Transverse colon (tissue), 4 donors: ENCODE results near the gene SUSD3. TPM values are rescaled to one million over a fixed set of nuclear protein-coding genes. Genes with fewer than 3 reads are reported as not detected.

Experiments used
- DNase-seq: peaks from one replicate; pipeline ENCODE4 v3.0.0-alpha.2; 2019
- H3K27ac ChIP-seq, 4 donors: fragments of 200-600 bp; sonication (generic); 2 replicates each; pipeline ENCODE4 v1.5.1; 2016 to 2018; ENCODE audit warnings: inconsistent platforms in 4 of 4
- H3K27me3 ChIP-seq: fragments of 200-600 bp; sonication (generic); 2 replicates; pipeline ENCODE4 v1.5.1; 2017; ENCODE audit warnings: inconsistent platforms
- H3K36me3 ChIP-seq, 4 donors: fragments of 200-600 bp; sonication (generic); 2 replicates each; pipeline ENCODE4 v1.5.1; 2017 to 2019; ENCODE audit warnings: inconsistent platforms in 4 of 4
- H3K4me1 ChIP-seq, 4 donors: fragments of 200-600 bp; sonication (generic); 2 replicates each; pipeline ENCODE4 v1.5.1; 2017 to 2020; ENCODE audit warnings: inconsistent platforms in 4 of 4
- H3K4me3 ChIP-seq, 4 donors: fragments of 200-600 bp; sonication (generic); 1 replicate in 1 of 4; 2 replicates in 3 of 4; pipeline versions ENCODE4 v1.5.1 to v1.6.1; 2017 to 2019; ENCODE audit warnings: inconsistent platforms in 4 of 4
- H3K9me3 ChIP-seq, 2 donors: fragments of 200-600 bp; sonication (generic); 2 replicates each; pipeline ENCODE4 v1.5.1; 2017 to 2019; ENCODE audit warnings: inconsistent platforms in 2 of 2
- EP300 ChIP-seq: sonication (generic); formaldehyde crosslinking; IDR thresholded peaks from one replicate; pipeline ENCODE4 v1.6.1; 2017; ENCODE audit warnings: antibody characterized with exemption, low read depth
- POLR2A ChIP-seq: fragments of 450-650 bp; IDR thresholded peaks from one replicate; pipeline ENCODE4 v1.6.1; 2016; ENCODE audit warnings: antibody characterized with exemption, mild to moderate bottlenecking, moderate library complexity
- POLR2AphosphoS5 ChIP-seq, 3 donors: sonication (generic); formaldehyde crosslinking; IDR thresholded peaks; one replicate each; pipeline ENCODE4 v1.6.1; 2016; ENCODE audit warnings: antibody characterized with exemption in 3 of 3
- WGBS, 2 donors: methylation state at CpG; one replicate each; pipeline ENCODE4 v1.1.5; 2018; ENCODE audit warnings: low coverage in 1 of 2; 5-methylcytosine and 5-hydroxymethylcytosine counted together
- in situ Hi-C, 4 donors: fragments of 200-750 bp; cut with MboI; loops; one replicate each; pipeline versions ENCODE4 v1.15.0 to v1.15.1; 2017; ENCODE audit warnings: low sequenced_read_pairs in 3 of 4, low pct_ligation_motif_present in 1 of 4, low pct_unique_long_range_greater_than_20kb in 1 of 4
- intact Hi-C: fragments of 100-400 bp; cut with DNase I; formaldehyde crosslinking; loops from one replicate; pipeline ENCODE4 v1.15.1; 2023; ENCODE audit warnings: low total_unique reads
- total RNA-seq, 4 donors: library from RNA; depleted of rRNA; stranded (reverse); fragments of >200 nt; gene quantifications; one replicate each; pipeline ENCODE4 v1.1.0, GENCODE V29; 2016
- TF ChIP-seq, protein P1 (sequence below), 5 experiments: fragments of 200-600 bp in 3 of 5; fragments of 450-650 bp in 2 of 5; sonication (generic) in 3 of 5; IDR thresholded peaks; 1 replicate in 2 of 5; 2 replicates in 3 of 5; pipeline ENCODE4 v1.5.1; 2016 to 2017; ENCODE audit warnings: antibody characterized with exemption in 5 of 5, inconsistent platforms in 3 of 5, mild to moderate bottlenecking in 2 of 5, moderate library complexity in 1 of 5

The SUSD3 gene
- total RNA-seq, 4 donors from 2014 or later = 1.9 to 2.7 TPM; not detected in 2

DNA sequence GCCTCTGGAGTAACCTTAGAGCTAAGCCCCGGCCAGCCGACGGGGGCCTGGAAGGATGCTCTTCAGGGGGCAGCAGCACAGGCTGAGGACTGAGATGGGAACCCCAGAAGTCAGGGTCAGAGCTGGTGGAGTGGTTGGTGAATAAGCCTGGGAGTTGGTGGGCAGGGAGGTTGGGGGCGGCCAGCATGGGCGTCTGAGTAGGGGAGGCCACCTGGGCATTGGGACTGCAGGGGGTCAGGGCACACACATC lies 61.1 kb downstream of the SUSD3 start:
- intact Hi-C loops (no loop called here), in situ Hi-C loops (no loop called here)
- Histone ChIP-seq H3K27me3 (no peaks in the 10 kb centered on the region), H3K4me1 (peaks cover 10 to 21% (median 17%) of the 10 kb centered on the region in 4 donors), H3K9me3 (no peaks in the 10 kb centered on the region), H3K4me3 (no peak overlapping the region), H3K36me3 (peaks cover 0 to 8% (median 0%) of the 10 kb centered on the region in 4 donors), H3K27ac (peak overlapping the region; percentile 49 to 75 (median 62))
- DNase-seq = no peak
- WGBS, 2 donors = 82% methylated on average over 5 of the region's 5 CpGs; no CpG with 5 or more reads in 1 of the 2 donors
- TF ChIP-seq POLR2AphosphoS5 (IDR thresholded peaks at IDR 0.05) = no peak

DNA sequence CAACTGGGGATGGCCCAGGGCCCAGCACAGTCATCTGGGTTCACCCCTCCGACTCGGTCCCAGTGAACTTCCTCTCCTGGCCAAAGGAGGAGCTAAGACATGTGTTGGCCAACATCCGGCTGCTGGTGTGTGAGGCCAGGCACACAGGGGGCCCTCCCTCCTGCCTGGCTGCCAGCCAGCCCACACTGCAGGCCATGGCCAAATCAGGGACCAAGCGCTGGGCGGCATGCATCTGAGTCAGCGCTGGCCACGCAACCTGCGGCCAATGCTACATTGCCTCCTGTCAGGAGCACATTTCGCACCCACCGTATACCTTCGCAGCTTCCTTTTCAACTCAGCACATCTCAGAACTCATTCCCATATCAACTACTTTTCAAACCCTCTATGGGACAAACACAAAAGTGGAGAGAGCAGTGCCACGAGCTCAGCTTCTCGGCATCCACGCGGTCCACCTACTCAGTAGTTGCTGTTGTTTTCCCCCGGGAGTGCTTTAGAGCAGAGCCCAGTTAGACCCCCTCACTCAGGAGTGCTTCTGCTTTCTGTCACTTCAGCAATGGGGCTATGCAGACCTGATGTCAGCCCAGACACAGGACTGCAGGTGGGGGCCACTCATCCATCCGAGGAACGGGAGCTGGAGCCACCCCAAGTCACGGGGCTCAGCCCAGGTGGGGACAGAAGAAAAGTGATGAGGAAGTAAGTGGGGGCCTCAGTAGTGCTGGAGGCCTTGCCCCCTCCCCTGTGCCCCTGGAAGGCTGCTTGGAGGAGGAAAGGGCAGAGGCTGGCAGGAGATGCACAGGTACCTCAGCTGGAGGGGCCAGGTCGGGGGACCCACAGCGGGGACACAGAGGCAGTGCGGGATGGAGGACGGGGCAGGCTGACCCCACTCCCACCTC lies 61.7 kb downstream of the SUSD3 start:
- TF ChIP-seq, protein P1, sequence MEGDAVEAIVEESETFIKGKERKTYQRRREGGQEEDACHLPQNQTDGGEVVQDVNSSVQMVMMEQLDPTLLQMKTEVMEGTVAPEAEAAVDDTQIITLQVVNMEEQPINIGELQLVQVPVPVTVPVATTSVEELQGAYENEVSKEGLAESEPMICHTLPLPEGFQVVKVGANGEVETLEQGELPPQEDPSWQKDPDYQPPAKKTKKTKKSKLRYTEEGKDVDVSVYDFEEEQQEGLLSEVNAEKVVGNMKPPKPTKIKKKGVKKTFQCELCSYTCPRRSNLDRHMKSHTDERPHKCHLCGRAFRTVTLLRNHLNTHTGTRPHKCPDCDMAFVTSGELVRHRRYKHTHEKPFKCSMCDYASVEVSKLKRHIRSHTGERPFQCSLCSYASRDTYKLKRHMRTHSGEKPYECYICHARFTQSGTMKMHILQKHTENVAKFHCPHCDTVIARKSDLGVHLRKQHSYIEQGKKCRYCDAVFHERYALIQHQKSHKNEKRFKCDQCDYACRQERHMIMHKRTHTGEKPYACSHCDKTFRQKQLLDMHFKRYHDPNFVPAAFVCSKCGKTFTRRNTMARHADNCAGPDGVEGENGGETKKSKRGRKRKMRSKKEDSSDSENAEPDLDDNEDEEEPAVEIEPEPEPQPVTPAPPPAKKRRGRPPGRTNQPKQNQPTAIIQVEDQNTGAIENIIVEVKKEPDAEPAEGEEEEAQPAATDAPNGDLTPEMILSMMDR (IDR thresholded peaks at IDR 0.05) = peak; percentile 34 to 54 (median 40)
- TF ChIP-seq EP300 = no peak
- TF ChIP-seq POLR2AphosphoS5 (IDR thresholded peaks at IDR 0.05) = peak; percentile 67 to 72 (median 70)
- DNase-seq = peak; percentile 85
- no peaks in the 10 kb centered on the region for H3K9me3 ChIP-seq
- 54 to 80% methylated on average over 1 to 22 of the region's 23 CpGs for WGBS, 2 donors
- in situ Hi-C loops (no loop called here), intact Hi-C loops (no loop called here)
- no peak overlapping the region for H3K4me3 ChIP-seq
- no peaks in the 10 kb centered on the region for H3K27me3 ChIP-seq
- H3K4me1 ChIP-seq = peaks cover 10 to 21% (median 17%) of the 10 kb centered on the region in 4 donors
- H3K27ac ChIP-seq = peak overlapping the region; percentile 54 to 75 (median 62)
- peaks cover 0 to 8% (median 0%) of the 10 kb centered on the region in 4 donors for H3K36me3 ChIP-seq

DNA sequence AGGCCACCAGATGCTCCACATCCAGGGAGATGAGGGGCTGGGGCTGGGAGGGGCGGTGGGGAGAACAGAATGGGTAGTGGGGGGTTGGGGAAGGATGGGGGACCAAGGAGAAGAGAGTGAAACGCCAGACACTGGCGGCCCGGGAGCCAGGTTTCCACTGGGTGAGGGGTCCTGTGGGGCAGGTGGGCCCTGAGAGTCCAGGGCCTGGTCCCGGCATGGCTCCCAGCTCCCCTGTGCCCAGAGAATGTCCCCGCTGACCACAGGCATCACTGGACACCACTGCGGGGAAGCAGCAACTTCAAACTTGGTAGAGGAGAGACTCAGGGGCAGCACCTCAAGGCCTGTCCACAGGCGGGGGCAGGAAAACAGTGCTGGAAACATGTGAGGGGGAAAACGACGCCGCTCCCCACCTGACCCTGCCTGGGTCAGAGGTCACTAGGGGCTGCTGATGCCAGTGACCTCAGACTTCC lies 62.4 kb downstream of the SUSD3 start:
- peak overlapping the region; percentile 54 to 75 (median 62) for H3K27ac ChIP-seq
- DNase-seq = no peak
- peaks cover 0 to 8% (median 0%) of the 10 kb centered on the region in 4 donors for H3K36me3 ChIP-seq
- H3K9me3 ChIP-seq = no peaks in the 10 kb centered on the region
- peaks cover 10 to 22% (median 17%) of the 10 kb centered on the region in 4 donors for H3K4me1 ChIP-seq
- no peaks in the 10 kb centered on the region for H3K27me3 ChIP-seq
- TF ChIP-seq POLR2A = no peak
- TF ChIP-seq POLR2AphosphoS5 (IDR thresholded peaks at IDR 0.05) = no peak
- TF ChIP-seq, protein P1 (IDR thresholded peaks at IDR 0.05) = no peak
- TF ChIP-seq EP300 = no peak
- in situ Hi-C loops = no loop called here
- H3K4me3 ChIP-seq = no peak overlapping the region
- intact Hi-C loops = no loop called here
- 89 to 100% methylated on average over 1 to 11 of the region's 11 CpGs for WGBS, 2 donors

DNA sequence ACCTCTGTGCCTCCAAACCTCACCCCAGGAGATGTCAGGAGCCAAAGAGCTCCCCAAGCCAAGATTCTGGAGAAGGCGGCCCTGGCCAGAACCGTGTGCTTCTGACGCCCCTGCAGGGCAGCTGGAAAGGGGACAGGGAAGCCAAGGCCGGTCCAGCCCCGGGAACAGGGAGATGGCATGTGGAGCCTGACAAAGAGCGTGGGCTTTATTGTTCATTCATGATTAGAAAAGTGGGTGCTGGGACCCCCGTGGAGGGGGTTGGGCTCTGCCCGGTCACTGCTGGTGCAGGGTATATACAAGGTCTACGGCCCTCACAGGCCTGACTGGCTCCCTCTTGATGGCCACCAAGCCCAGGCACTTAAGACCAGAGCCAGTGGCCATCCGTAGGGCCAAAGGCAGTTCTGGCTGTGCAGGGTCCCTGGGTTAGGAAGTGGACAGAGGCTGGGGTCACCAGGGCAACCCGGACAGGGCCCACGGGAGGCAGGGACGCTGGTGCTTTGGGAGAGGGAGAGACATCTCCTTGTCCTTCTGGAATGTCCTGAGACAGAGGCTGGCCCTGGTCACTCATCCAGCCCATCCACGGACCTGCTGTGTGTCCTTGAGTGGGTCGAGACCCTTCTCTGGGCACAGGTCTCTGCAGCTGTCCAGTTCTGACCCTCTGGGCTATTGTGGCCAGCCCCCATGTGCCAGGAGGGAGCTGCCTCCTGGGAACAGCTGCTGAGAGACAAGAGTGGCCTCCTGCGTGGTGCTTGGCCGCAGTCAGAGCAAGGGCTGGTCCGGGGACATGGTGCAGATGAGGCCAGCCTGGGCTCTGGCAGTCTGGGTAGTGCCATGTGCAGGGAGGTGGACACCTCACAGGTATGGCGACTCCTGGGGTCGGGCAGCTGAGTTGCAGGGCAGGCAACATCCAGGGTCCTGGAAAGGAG lies 63.1 kb downstream of the SUSD3 start:
- DNase-seq = peak; percentile 5
- no peak overlapping the region for H3K4me3 ChIP-seq
- H3K27me3 ChIP-seq = no peaks in the 10 kb centered on the region
- H3K4me1 ChIP-seq = peaks cover 13 to 26% (median 21%) of the 10 kb centered on the region in 4 donors
- TF ChIP-seq EP300 = no peak
- no peak for TF ChIP-seq POLR2AphosphoS5 (IDR thresholded peaks at IDR 0.05)
- TF ChIP-seq, protein P1 (IDR thresholded peaks at IDR 0.05) = no peak
- no peak for TF ChIP-seq POLR2A
- H3K36me3 ChIP-seq = peaks cover 0 to 8% (median 0%) of the 10 kb centered on the region in 4 donors
- peak overlapping the region in 2 of 4 donors; percentile 54 to 67 for H3K27ac ChIP-seq
- in situ Hi-C loops = no loop called here
- 90 to 100% methylated on average over 3 to 19 of the region's 20 CpGs for WGBS, 2 donors
- intact Hi-C loops = no loop called here
- H3K9me3 ChIP-seq = no peaks in the 10 kb centered on the region
